ENCODE results near the gene NEBL.

DNA sequence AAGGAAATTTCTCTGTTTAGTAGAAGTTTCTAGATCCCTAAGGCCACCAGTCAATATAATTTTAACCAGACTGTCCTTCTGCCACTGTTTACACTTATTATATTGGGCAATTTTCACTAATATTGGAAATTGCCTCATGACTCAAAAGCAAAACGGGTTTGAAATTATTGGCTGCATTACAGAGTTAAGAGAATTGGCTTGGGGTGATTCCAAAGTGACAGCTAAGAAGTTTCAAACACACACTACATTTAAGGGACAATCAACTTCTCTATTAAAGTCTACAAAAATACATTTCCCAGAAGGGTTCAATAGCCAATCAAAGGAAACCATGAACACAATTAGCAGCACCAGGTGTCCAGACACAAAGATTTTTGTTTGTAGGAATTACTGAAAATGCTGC, 111.9 kb downstream of the NEBL start:
- no peak for TF ChIP-seq CTCF (IDR thresholded peaks at IDR 0.05)
- no peak for TF ChIP-seq POLR2A (IDR thresholded peaks at IDR 0.05)
